ENCODE data around the gene ZNF385B. TPM values are rescaled to one million over a fixed set of nuclear protein-coding genes. Genes with fewer than 3 reads are reported as not detected.

ZNF385B gene
- total and polyA plus RNA-seq, 2 donors (not counting 1 experiment from before 2014, with no cell fraction given) = not detected

GRCh38 chr2:179424571-179424970, 436.8 kb downstream of the ZNF385B start:
- POLR2A ChIA-PET = no interaction called here
- Histone ChIP-seq H4K20me1 (ENCODE audit: control insufficient read depth, insufficient read depth, low read length, poor library complexity, severe bottlenecking) (no peaks in the 10 kb centered on the region), H2AFZ (ENCODE audit: insufficient read depth, low read depth, low read length, poor library complexity, severe bottlenecking) (no peak overlapping the region), H3K27me3 (replicated peaks in 1 of 4; ENCODE audit: control extremely low read depth in 1 of 4, control insufficient read depth in 3 of 4, insufficient read depth in 4 of 4, low read length in 3 of 4) (peaks cover 0 to 6% (median under 1%) of the 10 kb centered on the region in 4 experiments), H3K79me2 (ENCODE audit: control insufficient read depth, insufficient read depth, low read length) (no peaks in the 10 kb centered on the region), H3K36me3 (replicated peaks in 1 of 2; ENCODE audit: control extremely low read depth in 1 of 2, control insufficient read depth in 1 of 2, extremely low read depth in 1 of 2, insufficient read depth in 2 of 2, low read length in 1 of 2) (no peaks in the 10 kb centered on the region), H3K9me3 (ENCODE audit: control extremely low read depth in 1 of 3, control insufficient read depth in 2 of 3, insufficient read depth in 1 of 3, low read length in 2 of 3) (peaks cover 0 to 1% (median 0%) of the 10 kb centered on the region in 3 donors), H3K4me3 (ENCODE audit: control extremely low read depth in 1 of 5, extremely low read depth in 1 of 5, insufficient read depth in 1 of 5, low read depth in 2 of 5, low read length in 4 of 5) (no peak overlapping the region), H3K4me1 (ENCODE audit: control insufficient read depth in 2 of 2, insufficient read depth in 2 of 2, low read length in 2 of 2) (no peaks in the 10 kb centered on the region), H3K27ac (ENCODE audit: low read length in 2 of 2) (no peak overlapping the region), H3K4me2 (replicated peaks; ENCODE audit: low read depth, low read length, poor library complexity, severe bottlenecking) (no peak overlapping the region), H3K9ac (ENCODE audit: low read length) (no peak overlapping the region)
- DNase-seq (no peak), ATAC-seq (ENCODE audit: low read depth) (no peak)
- Mint-ChIP-seq H3K27ac (no peak overlapping the region), H3K4me3 (no peak overlapping the region), H3K27me3 (peaks cover 25% of the 10 kb centered on the region), H3K4me1 (no peaks in the 10 kb centered on the region), H3K9me3 (ENCODE audit: insufficient read depth) (no peaks in the 10 kb centered on the region)
- TF ChIP-seq EZH2 (IDR thresholded peaks at IDR 0.05; ENCODE audit: borderline replicate concordance, insufficient read depth, low read depth, low read length, poor library complexity, severe bottlenecking) = no peak
- TF ChIP-seq CTCF (IDR thresholded peaks at IDR 0.05) = no peak
- intact Hi-C loops (cut with micrococcal nuclease) = no loop called here
- WGBS (ENCODE audit: insufficient coverage) = 80% methylated on average over 1 of the region's 3 CpGs
- CTCF ChIA-PET = interaction anchor here (1.4 to 4.9 kb wide), 4 partner anchors 9 to 294 kb away, joined by 3 to 45 read pairs (median 24); no protein-coding TSS in a partner anchor

GRCh38 chr2:179422037-179422643, 439.3 kb downstream of the ZNF385B start:
- DNase-seq (peak; percentile 58), ATAC-seq (ENCODE audit: low read depth) (peak; percentile 61)
- H2AFZ ChIP-seq (ENCODE audit: insufficient read depth, low read depth, low read length, poor library complexity, severe bottlenecking) = no peak overlapping the region
- no peaks in the 10 kb centered on the region for H3K79me2 ChIP-seq (ENCODE audit: control insufficient read depth, insufficient read depth, low read length)
- ChIA-PET POLR2A (no interaction called here), CTCF (interaction anchor here (0.5 to 4.9 kb wide), 14 partner anchors 10 to 1637 kb away, joined by 3 to 45 read pairs (median 3); no protein-coding TSS in a partner anchor)
- no peak overlapping the region for H3K9ac ChIP-seq (ENCODE audit: low read length)
- 20% methylated on average over 1 of the region's 5 CpGs for WGBS (ENCODE audit: insufficient coverage)
- H3K9me3 ChIP-seq (ENCODE audit: control extremely low read depth in 1 of 3, control insufficient read depth in 2 of 3, insufficient read depth in 1 of 3, low read length in 2 of 3) = peaks cover 0 to 1% (median 0%) of the 10 kb centered on the region in 3 donors
- H3K27ac Mint-ChIP-seq = no peak overlapping the region
- intact Hi-C loops (cut with micrococcal nuclease) = loop anchor here (1.0 kb wide), 1 partner anchor 203 kb away; no protein-coding TSS in a partner anchor
- TF ChIP-seq EZH2 (IDR thresholded peaks at IDR 0.05; ENCODE audit: borderline replicate concordance, insufficient read depth, low read depth, low read length, poor library complexity, severe bottlenecking) = no peak
- TF ChIP-seq CTCF (IDR thresholded peaks at IDR 0.05) = peak; percentile 77
- H3K4me1 ChIP-seq (ENCODE audit: control insufficient read depth in 2 of 2, insufficient read depth in 2 of 2, low read length in 2 of 2) = no peaks in the 10 kb centered on the region
- H3K27ac ChIP-seq (ENCODE audit: low read length in 2 of 2) = no peak overlapping the region
- H3K4me3 ChIP-seq (ENCODE audit: control extremely low read depth in 1 of 5, extremely low read depth in 1 of 5, insufficient read depth in 1 of 5, low read depth in 2 of 5, low read length in 4 of 5) = no peak overlapping the region
- no peaks in the 10 kb centered on the region for H4K20me1 ChIP-seq (ENCODE audit: control insufficient read depth, insufficient read depth, low read length, poor library complexity, severe bottlenecking)
- no peak overlapping the region for H3K4me3 Mint-ChIP-seq
- H3K36me3 ChIP-seq (replicated peaks in 1 of 2; ENCODE audit: control extremely low read depth in 1 of 2, control insufficient read depth in 1 of 2, extremely low read depth in 1 of 2, insufficient read depth in 2 of 2, low read length in 1 of 2) = no peaks in the 10 kb centered on the region
- H3K9me3 Mint-ChIP-seq (ENCODE audit: insufficient read depth) = no peaks in the 10 kb centered on the region
- no peaks in the 10 kb centered on the region for H3K27me3 ChIP-seq (replicated peaks in 1 of 4; ENCODE audit: control extremely low read depth in 1 of 4, control insufficient read depth in 3 of 4, insufficient read depth in 4 of 4, low read length in 3 of 4)
- peaks cover 11% of the 10 kb centered on the region for H3K27me3 Mint-ChIP-seq
- no peaks in the 10 kb centered on the region for H3K4me1 Mint-ChIP-seq
- H3K4me2 ChIP-seq (replicated peaks; ENCODE audit: low read depth, low read length, poor library complexity, severe bottlenecking) = no peak overlapping the region

Measured in B cell (primary cell).